Stromal cell of bone marrow (primary cell): Measurements from ENCODE around the gene AMFR.

Experiments
- DNase-seq: peaks from one replicate; pipeline ENCODE4 v3.0.0-alpha.2; 2012; ENCODE audit warnings: low read depth

Gene AMFR

DNA sequence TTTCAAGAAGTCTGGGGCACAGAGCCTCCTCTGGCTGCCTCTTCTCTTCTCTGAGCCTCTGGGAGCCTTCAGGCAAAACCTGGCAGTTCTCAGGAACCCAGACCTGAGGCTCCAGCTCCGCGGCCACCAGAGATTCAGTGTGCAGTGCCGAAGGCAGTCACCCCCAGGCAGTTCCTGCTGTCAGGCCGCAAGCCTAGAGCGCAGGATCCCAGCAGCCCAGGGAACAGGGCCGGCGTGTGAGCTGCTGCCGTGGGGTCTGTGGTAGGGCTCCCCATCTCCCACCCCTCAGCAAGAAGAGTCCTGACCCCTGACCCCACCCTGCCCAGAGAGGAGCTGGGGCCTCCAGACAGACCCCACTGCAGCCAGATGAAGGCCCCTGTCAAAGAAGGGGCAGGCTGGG lies 78.2 kb downstream of the AMFR start:
- no peak for DNase-seq

GRCh38 chr16:56346131-56346890 lies 79.0 kb downstream of the AMFR start:
- no peak for DNase-seq

GRCh38 chr16:56345406-56346050 lies 79.8 kb downstream of the AMFR start:
- DNase-seq = no peak

- no peak for DNase-seq
Measured at GRCh38 chr16:56344518-56345405, 80.6 kb downstream of the AMFR start.

- DNase-seq = no peak
Measured at GRCh38 chr16:56343661-56344517, 81.5 kb downstream of the AMFR start.

DNA sequence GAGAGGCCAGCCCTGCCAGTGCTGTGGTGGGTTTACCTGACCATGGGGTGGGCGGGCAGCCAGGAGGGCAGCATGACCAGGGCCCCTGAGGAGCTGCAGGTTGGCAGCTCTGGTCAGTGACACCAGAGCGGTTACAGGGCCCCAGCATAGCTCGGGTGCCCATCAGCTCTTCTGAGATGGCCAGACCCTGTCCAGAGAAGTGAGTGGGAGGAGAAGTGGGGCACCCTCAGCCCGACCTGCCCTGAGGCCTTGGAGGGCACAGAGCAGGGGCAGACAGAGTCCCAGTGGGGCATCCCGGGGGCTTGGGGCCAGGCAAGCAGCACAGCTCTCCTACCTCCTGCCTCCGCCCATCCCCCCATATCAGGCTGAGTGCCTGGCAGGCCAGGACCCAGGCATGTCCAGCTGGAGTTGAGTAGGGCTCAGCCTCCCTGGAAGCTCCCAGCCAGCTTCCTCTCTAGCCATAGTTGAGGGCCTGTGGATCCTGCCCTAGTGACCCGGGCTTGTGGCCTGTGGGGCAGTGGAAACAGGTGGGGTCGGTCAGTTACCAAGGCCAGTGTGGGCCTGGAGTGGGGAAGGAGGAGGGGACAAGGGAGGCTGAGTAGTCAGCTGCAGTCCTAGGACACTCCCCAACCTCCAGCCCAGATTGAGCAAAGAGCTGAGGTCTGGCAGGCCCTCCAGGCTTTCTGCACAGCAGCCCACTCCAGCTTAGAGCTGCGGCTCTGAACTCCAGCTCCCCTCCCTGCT lies 83.5 kb downstream of the AMFR start:
- no peak for DNase-seq

- no peak for DNase-seq
Measured at GRCh38 chr16:56340864-56341365, 84.4 kb downstream of the AMFR start.

- DNase-seq = no peak
Measured at GRCh38 chr16:56340416-56340815, 84.9 kb downstream of the AMFR start.

DNA sequence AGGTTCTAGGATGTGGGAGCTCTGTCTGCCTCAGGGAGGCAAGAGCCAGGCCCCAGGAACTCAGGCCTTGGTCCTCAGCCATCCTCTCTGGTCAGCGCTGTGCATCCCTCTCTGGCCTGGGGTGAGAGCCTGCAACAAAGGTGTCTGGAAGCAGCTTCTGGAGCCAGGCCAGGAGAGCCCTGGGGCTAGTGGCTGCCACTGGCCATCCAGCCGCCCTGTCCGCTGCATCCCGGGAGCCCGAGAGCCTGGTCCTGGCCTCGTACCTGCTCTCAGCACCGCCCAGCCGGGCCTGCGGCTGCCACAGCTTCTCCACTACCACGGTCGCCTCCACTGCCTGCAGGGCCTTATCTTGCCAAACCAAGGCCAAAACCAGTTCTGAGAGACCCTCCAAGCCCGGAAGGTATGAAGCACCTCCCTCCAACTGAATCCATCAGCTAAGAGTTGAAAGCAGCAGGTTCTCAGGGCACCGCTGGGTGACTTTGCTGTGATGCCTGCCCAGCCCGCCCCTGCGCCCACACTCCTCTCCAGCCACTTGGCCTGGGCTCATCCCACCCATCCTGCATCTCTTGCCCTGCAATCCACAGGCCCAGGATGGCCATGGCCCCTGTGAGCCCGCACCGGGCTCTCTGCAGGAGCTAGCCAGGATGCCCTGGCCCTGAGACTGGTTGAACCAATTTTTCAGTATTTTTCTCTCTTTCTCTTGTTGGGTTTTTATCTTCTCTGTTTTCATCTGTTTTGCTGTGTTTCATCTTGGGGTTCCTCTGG lies 85.7 kb downstream of the AMFR start:
- DNase-seq = no peak

DNA sequence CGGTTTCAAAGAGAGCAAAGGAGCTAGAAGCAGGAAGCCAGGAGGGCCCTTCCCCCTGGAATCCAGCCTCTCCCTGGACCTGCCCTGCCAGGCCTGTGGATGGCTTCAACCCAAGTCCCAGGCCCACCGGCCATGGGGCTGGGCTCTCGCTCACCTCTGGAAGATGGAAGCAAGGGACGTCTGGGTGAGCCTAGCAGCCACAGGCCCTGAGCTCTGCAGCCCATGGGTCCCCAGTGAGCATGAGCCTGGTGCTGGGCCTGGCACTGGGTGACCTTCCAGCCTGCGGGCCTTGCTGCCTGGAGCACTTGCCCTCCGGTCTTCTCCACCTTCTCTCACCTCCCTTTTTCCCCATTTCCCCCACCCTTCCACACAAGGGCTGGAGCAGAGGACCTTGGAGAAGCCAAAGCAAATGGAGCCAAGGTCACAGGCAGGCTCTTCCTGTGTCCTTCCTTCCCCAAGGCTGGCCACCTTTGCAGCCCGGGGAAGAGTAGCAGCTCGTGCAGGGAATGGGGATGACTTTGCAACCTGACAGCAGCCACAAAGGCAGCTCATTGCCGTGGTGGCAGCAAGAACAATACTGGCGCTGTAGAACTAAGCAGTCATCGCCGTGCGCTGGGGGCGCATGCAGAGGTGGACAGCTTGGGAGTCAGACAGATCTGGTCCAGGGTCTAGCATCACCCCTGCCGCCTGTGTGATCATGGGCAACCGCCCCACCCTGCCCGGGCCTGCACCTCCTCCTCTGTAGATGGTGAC lies 86.6 kb downstream of the AMFR start:
- no peak for DNase-seq

DNA sequence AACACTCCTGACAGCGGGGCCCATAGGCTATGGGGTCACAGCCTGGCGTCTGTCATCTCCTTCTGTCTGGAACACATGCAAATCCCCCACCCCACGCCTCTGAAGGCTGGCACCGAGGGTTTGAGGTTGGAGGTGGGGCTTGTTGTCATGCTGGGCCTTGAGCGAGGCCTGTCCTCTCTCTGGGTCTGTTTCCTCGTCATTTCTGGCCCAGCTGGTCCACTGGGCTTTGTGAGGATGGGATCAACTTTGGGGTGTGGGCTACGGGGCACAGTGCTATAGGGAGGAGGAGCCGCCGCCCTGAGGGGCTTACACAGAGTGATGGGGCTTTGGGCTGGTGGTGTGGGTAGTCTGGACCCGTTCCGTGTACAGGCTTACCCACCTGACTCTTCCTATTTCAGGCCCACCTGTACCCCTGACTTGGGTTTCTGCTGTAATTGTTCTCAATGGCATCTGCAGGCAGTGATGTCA lies 87.5 kb downstream of the AMFR start:
- no peak for DNase-seq

GRCh38 chr16:56337131-56337857 lies 88.1 kb downstream of the AMFR start:
- DNase-seq = no peak

DNA sequence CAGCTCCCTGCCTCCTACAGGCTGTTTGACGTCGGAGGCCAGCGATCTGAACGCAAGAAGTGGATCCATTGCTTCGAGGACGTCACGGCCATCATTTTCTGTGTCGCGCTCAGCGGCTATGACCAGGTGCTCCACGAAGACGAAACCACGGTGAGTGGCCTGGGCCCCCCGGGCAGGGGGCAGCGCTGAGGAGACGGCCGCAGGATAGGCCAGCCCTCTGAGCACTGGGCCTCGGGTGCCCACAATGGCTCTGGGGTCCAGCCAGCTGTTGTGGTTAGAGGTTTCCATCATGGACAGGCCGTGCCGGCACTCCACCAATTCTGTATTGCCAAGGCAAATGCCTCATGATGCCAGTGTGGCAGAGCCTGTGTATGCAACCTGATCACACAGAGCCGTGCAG lies 88.6 kb downstream of the AMFR start:
- no peak for DNase-seq

DNA sequence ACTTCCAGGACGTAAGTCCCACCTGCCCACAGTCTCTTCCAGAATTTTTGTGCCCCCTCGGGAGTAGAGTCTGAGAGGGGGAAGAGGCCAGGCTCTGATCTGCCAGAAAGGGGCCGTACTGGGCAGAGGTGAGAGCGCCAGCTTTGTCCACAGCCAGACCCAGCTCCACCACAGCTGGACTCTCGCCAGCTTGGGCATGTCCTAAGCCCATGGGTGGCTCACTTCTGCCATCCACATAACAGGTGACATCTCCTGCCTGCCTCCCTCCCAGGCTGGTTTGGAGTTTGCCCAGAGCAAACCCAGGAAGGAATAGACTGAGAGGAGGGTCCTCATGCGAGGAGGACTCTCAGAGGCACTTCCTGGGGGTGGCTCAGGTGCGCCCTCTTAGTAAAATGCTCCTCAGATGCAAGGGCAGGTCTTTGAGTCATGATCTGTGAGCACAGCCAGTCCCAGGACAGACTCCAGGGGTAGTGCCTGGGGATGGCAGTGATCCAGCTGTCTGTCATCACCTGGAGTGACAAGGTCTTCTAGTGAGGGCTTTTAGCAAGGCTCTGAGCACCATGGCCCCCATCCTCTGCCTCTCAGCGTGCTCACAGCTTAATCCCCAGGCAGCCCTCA lies 89.2 kb downstream of the AMFR start:
- no peak for DNase-seq

DNA sequence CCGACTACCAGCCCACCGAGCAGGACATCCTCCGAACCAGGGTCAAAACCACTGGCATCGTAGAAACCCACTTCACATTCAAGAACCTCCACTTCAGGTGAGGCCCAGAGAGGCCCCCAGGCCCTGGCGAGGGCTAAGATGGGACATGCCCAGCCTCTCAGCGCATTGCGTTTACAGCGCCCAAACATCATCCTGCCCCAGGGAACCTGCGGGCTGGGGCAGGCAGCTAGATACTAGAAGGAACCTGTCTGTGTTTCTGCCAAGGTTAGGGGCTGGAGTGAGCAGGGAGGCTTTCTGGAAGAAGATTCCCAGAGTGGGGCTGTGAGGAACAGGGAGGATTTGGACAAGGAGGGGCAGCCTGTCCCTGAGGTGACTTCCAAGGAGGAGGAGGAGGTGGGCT lies 90.6 kb downstream of the AMFR start:
- DNase-seq = no peak

DNA sequence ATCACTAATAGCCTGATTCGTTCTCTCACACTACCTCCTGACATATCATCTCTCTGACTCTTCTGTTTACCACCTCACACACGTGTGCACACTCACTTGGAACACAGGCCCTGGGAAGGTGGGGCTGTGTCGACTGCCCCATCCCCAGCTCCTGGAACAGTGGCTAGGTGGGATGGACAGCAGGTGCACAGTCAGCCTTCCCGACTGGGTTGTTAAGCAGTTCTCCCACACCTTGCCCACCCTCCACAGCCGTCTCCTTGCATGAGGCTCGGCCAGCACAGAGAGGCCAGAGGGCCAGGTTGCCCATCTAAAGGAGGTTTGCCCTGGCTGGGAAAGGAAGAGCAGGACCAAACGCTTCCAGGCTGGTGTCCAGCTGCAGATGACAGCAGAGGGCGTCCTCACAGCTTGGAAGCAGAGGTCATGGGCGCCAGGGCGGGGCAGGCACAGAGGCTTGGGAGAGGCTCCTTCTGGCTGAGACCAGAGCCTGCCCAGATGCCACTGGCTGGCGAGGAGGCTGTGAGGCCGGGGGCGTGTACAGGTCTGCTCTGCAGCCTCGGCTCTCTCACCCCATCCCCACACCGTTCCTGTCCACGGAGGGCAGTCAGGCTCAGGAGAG lies 92.8 kb downstream of the AMFR start:
- DNase-seq = peak; percentile 25

DNA sequence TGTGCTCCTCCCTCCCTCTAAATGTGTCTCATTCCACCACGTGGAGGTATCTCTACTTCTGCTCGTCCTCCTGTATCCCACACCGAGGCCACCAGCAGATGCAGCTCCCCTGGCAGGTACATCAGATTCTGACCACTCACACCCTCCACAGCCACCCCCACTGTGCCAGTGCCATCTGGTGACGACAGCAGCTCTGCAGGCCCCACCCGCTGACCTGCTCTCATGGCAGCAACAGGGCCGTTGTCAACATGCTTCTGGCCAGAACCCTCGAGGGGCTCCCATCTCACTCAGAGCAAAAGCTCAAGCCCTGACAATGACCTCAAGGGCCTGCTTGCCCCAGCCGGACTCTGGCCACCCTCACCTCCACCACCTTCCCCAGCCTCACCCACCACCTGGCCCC lies 93.4 kb downstream of the AMFR start:
- no peak for DNase-seq

GRCh38 chr16:56331399-56331798 lies 93.9 kb downstream of the AMFR start:
- no peak for DNase-seq
